HepG2 (cell line): ENCODE results near the gene B4GALT1. TPM values are rescaled to one million over a fixed set of nuclear protein-coding genes. Genes with fewer than 3 reads are reported as not detected.

Source experiments
- ATAC-seq: fragments of 200-7000 bp; cut with Tn5 transposase; 3 replicates; pipeline ENCODE4 v1.9.1; 2020; ENCODE audit warnings: mild to moderate bottlenecking, moderate library complexity
- BruUV-seq: library from RNA; stranded (reverse); fragments of 400-500 nt; replicated peaks from 2 replicates; lab custom pipeline; 2021; lab: Mats Ljungman, UMichigan
- CTCF ChIA-PET: fragments of 300-600 bp; formaldehyde crosslinking; extraction: SDS; loops from one replicate; lab custom pipeline; 2021; ENCODE audit warnings: low total read pairs, inconsistent platforms, low intra/inter-chr PET ratio; lab: Yijun Ruan, JAX
- POLR2A ChIA-PET: fragments of 350-600 bp; sonication (Branson Sonifier 250); formaldehyde crosslinking; loops from one replicate; lab custom pipeline; 2020; ENCODE audit warnings: antibody characterized with exemption, inconsistent platforms; lab: Yijun Ruan, JAX
- DNase-seq: peaks from one replicate; pipeline ENCODE4 v3.0.0-alpha.2; 2015; ENCODE audit warnings: low spot score
- FAIRE-seq: peaks from 3 replicates; lab custom pipeline; 2011; peaks lifted over from hg19 to GRCh38; lab: Jason Lieb, UNC
- H2AFZ ChIP-seq: one replicate; pipeline ENCODE4 v1.6.1; 2011; ENCODE audit warnings: low read length, inconsistent platforms
- H3K27ac ChIP-seq: fragments of 300-600 bp; 3 replicates; pipeline ENCODE4 v1.8.0; 2011; ENCODE audit warnings: mixed run types, mild to moderate bottlenecking, mixed read lengths, low read length, inconsistent platforms; ENCODE audit not compliant: insufficient read depth; ENCODE audit errors: extremely low read length
- H3K27me3 ChIP-seq, 2 experiments: fragments of 200-600 bp in 1 of 2; 2 replicates in 1 of 2; 3 replicates in 1 of 2; pipeline versions ENCODE4 v1.6.0 to v1.8.0; 2011; ENCODE audit warnings: low read length in 2 of 2, mild to moderate bottlenecking in 2 of 2, moderate library complexity in 2 of 2, inconsistent platforms in 1 of 2; ENCODE audit not compliant: insufficient read depth in 2 of 2, control insufficient read depth in 1 of 2
- H3K36me3 ChIP-seq, 2 experiments: fragments of 200-600 bp in 1 of 2; replicated peaks in 1 of 2; 2 replicates in 1 of 2; 3 replicates in 1 of 2; pipeline versions ENCODE4 v1.5.1 to v1.8.0; 2011; ENCODE audit warnings: low read length in 2 of 2, inconsistent platforms in 1 of 2; ENCODE audit not compliant: insufficient read depth in 2 of 2, control insufficient read depth in 1 of 2
- H3K4me1 ChIP-seq: 2 replicates; pipeline ENCODE4 v1.5.1; 2012; ENCODE audit warnings: low read length, inconsistent platforms; ENCODE audit not compliant: insufficient read depth
- H3K4me2 ChIP-seq: 2 replicates; pipeline ENCODE4 v1.6.0; 2011; ENCODE audit warnings: low read depth, low read length, inconsistent platforms
- H3K4me3 ChIP-seq, 3 experiments: fragments of 200-600 bp in 1 of 3; sonication (generic), shearing (Covaris generic) in 1 of 3; replicated peaks in 1 of 3; 2 replicates each; pipeline ENCODE4 v1.5.1; 2011 to 2016; ENCODE audit warnings: low read length in 3 of 3, inconsistent platforms in 2 of 3, low read depth in 2 of 3, mild to moderate bottlenecking in 2 of 3, control low read depth in 1 of 3, mixed read lengths in 1 of 3; ENCODE audit not compliant: insufficient read depth in 1 of 3
- H3K79me2 ChIP-seq: one replicate; pipeline ENCODE4 v1.6.1; 2011; ENCODE audit warnings: low read length, inconsistent platforms; ENCODE audit not compliant: insufficient read depth
- H3K9ac ChIP-seq: 2 replicates; pipeline ENCODE4 v1.6.0; 2011; ENCODE audit warnings: mild to moderate bottlenecking, low read depth, low read length, inconsistent platforms; ENCODE audit not compliant: insufficient read depth
- H3K9me3 ChIP-seq: 2 replicates; pipeline ENCODE4 v1.5.1; 2012; ENCODE audit warnings: mild to moderate bottlenecking, low read length
- H4K20me1 ChIP-seq: 2 replicates; pipeline ENCODE4 v1.6.0; 2011; ENCODE audit warnings: inconsistent platforms, mild to moderate bottlenecking, low read length, moderate library complexity; ENCODE audit not compliant: insufficient read depth
- HNF1A ChIP-seq, 2 experiments: sonication (generic) in 1 of 2; formaldehyde crosslinking in 1 of 2; IDR thresholded peaks; 2 replicates each; pipeline versions ENCODE4 v1.4.0 to v1.6.1; 2016 to 2020; ENCODE audit warnings: borderline replicate concordance in 1 of 2, low read depth in 1 of 2, mild to moderate bottlenecking in 1 of 2, missing genetic modification reagents in 1 of 2
- JUNB ChIP-seq: sonication (generic); formaldehyde crosslinking; IDR thresholded peaks from 2 replicates; pipeline ENCODE4 v1.8.0; 2022; ENCODE audit warnings: missing genetic modification reagents, mild to moderate bottlenecking, borderline replicate concordance
- MED1 ChIP-seq: sonication (generic); formaldehyde crosslinking; IDR thresholded peaks from 2 replicates; pipeline ENCODE4 v1.4.0; 2020; ENCODE audit warnings: missing genetic modification reagents
- NFYB ChIP-seq: sonication (generic); formaldehyde crosslinking; IDR thresholded peaks from 2 replicates; pipeline ENCODE4 v1.4.0; 2020; ENCODE audit warnings: missing genetic modification reagents
- TBX3 ChIP-seq: fragments of 450-650 bp; IDR thresholded peaks from 2 replicates; pipeline ENCODE4 v1.6.1; 2017; ENCODE audit warnings: antibody characterized with exemption, mild to moderate bottlenecking, inconsistent platforms, borderline replicate concordance
- ZEB1 ChIP-seq: IDR thresholded peaks from 2 replicates; pipeline ENCODE4 v1.6.1; 2012; ENCODE audit warnings: mild to moderate bottlenecking, low read depth, inconsistent platforms; ENCODE audit not compliant: insufficient replicate concordance
- ZNF280D ChIP-seq: sonication (generic); formaldehyde crosslinking; IDR thresholded peaks from 2 replicates; pipeline ENCODE4 v1.5.1; 2020; ENCODE audit warnings: mild to moderate bottlenecking, missing genetic modification reagents
- ZNF687 ChIP-seq: sonication (generic); formaldehyde crosslinking; IDR thresholded peaks from 2 replicates; pipeline ENCODE4 v1.5.1; 2020; ENCODE audit warnings: mild to moderate bottlenecking, missing genetic modification reagents, moderate library complexity
- ZNF777 ChIP-seq: sonication (generic); formaldehyde crosslinking; IDR thresholded peaks from 2 replicates; pipeline ENCODE4 v1.4.0; 2020; ENCODE audit warnings: missing genetic modification reagents
- WGBS: methylation state at CpG from one replicate; pipeline ENCODE4 v1.1.6; 2017; ENCODE audit warnings: low lambda C conversion rate; 5-methylcytosine and 5-hydroxymethylcytosine counted together
- in situ Hi-C: cut with HindIII; loops from 2 replicates; pipeline ENCODE4 v1.10.0; 2017; ENCODE audit warnings: low pct_unique_long_range_greater_than_20kb; ENCODE audit not compliant: extremely low pct_ligation_motif_present
- intact Hi-C: fragments of 100-400 bp; cut with micrococcal nuclease; formaldehyde crosslinking; loops from one replicate; pipeline ENCODE4 v1.10.0; 2022; ENCODE audit not compliant: unreplicated experiment
- polyA plus RNA-seq, 8 experiments: library from polyadenylated mRNA; depleted of rRNA in 3 of 8; stranded (reverse) in 7 of 8; unstranded in 1 of 8; fragments of >200 nt; fragmentation: Illumina TruSeq in 4 of 8; extraction: Trizol in 4 of 8; gene quantifications; 2 replicates each; pipeline versions ENCODE4 v1.2.1 to v1.2.3, GENCODE V29; 2011 to 2016; ENCODE audit warnings: low read depth in 4 of 8, missing spikeins in 1 of 8, mixed read lengths in 1 of 8; ENCODE audit not compliant: insufficient read depth in 1 of 8
- total RNA-seq, 5 experiments: library from RNA; depleted of rRNA; stranded (reverse); fragments of >200 nt; fragmentation: Illumina TruSeq; extraction: Trizol; gene quantifications; 2 replicates each; pipeline ENCODE4 v1.2.3, GENCODE V29; 2016; ENCODE audit warnings: low read depth in 1 of 5

The B4GALT1 gene
- total and polyA plus RNA-seq, 2 of the 13 experiments (the other 11 are each of a cell fraction or from before 2014, with no cell fraction given) = 15.7 to 33.5 TPM

GRCh38 chr9:33172256-33173238 lies 5.4 kb upstream of the B4GALT1 start:
- peak overlapping the region; percentile 40 for H2AFZ ChIP-seq
- POLR2A ChIA-PET = interaction anchor here (0.9 to 2.4 kb wide), 4 partner anchors 9 to 148 kb away, joined by 3 to 11 read pairs (median 4); partner anchors contain the start of gene DNAJA1
- intact Hi-C loops (loop anchor here (2.0 kb wide), 1 partner anchor 52 kb away; no protein-coding TSS in a partner anchor), in situ Hi-C loops (no loop called here)
- ATAC-seq = peak; percentile 84
- H4K20me1 ChIP-seq = no peaks in the 10 kb centered on the region
- CTCF ChIA-PET = interaction anchor here (2.4 kb wide), 1 partner anchor 91 kb away, joined by 13 read pairs; no protein-coding TSS in a partner anchor
- H3K79me2 ChIP-seq = no peaks in the 10 kb centered on the region
- peak overlapping the region; percentile 72 for H3K27ac ChIP-seq
- H3K9me3 ChIP-seq = no peaks in the 10 kb centered on the region
- 5% methylated on average over 8 of the region's 8 CpGs for WGBS
- no peak overlapping the region for H3K9ac ChIP-seq
- peak; percentile 79 for DNase-seq
- no peaks in the 10 kb centered on the region for H3K36me3 ChIP-seq
- peak overlapping the region; percentile 89 for H3K4me2 ChIP-seq
- H3K4me3 ChIP-seq = peak overlapping the region; percentile 19 to 53 (median 28); a peak in 4 of 6 replicates
- BruUV-seq = no TSS peak
- FAIRE-seq = peak; percentile 87
- H3K4me1 ChIP-seq = peaks cover 53% of the 10 kb centered on the region
- no peaks in the 10 kb centered on the region for H3K27me3 ChIP-seq
- TF ChIP-seq TBX3 (peak; percentile 15; the same call in 1 of the 2 replicates), NFYB (CRISPR knock-in tag) (no peak), ZNF687 (CRISPR knock-in tag) (peak; percentile 22; the same call in 1 of the 2 replicates), ZNF777 (CRISPR knock-in tag) (no peak), JUNB (CRISPR knock-in tag) (peak; percentile 68), HNF1A (IDR thresholded peaks at IDR 0.05; ENCODE audit: low read depth) (peak; percentile 68), HNF1A (CRISPR knock-in tag; IDR thresholded peaks at IDR 0.05; ENCODE audit: borderline replicate concordance) (peak; percentile 48; the same call in 1 of the 2 replicates), ZNF280D (CRISPR knock-in tag) (0 out of 2 replicates have a peak, but pooled peaks have one; percentile 46), MED1 (CRISPR knock-in tag) (no peak), ZEB1 (peak; percentile 94)
